Measurements from ENCODE around the gene NPC2. TPM values are rescaled to one million over a fixed set of nuclear protein-coding genes. Genes with fewer than 3 reads are reported as not detected.

The NPC2 gene
- total RNA-seq, 1 donor from 2014 or later, result 45.7 TPM

- intact Hi-C loops (cut with micrococcal nuclease), result no loop called here
Measured at GRCh38 chr14:74503291-74503937, 10.3 kb upstream of the NPC2 start.

- intact Hi-C loops (cut with micrococcal nuclease), result no loop called here
Measured at GRCh38 chr14:74502236-74503019, 9.3 kb upstream of the NPC2 start.

- intact Hi-C loops (cut with micrococcal nuclease), result no loop called here
Measured at GRCh38 chr14:74501691-74502090, 8.6 kb upstream of the NPC2 start.

GRCh38 chr14:74501135-74501614, 8.1 kb upstream of the NPC2 start:
- intact Hi-C loops (cut with micrococcal nuclease), result no loop called here

- intact Hi-C loops (cut with micrococcal nuclease), result no loop called here
Measured at GRCh38 chr14:74500417-74501134, 7.5 kb upstream of the NPC2 start.

- intact Hi-C loops (cut with micrococcal nuclease), result loop anchor here (10.0 kb wide), 1 partner anchor 851 kb away; the partner anchor contains the start of gene DNAL1
Measured at GRCh38 chr14:74495356-74495755, 2.3 kb upstream of the NPC2 start.

GRCh38 chr14:74493343-74494261, 497 bp upstream of the NPC2 start, which contains the start of gene ISCA2:
TSS of gene ISCA2 (plus strand) at chr14:74493765. CDS start at chr14:74493775, 10 bp downstream.
- intact Hi-C loops (cut with micrococcal nuclease), result loop anchor here (1.0 to 10.0 kb wide), 17 partner anchors 92 to 1659 kb away; partner anchors contain the start of genes ALDH6A1, AREL1, DCAF4 and DLST

- intact Hi-C loops (cut with micrococcal nuclease), result loop anchor here (1.0 to 10.0 kb wide), 9 partner anchors 117 to 1660 kb away; partner anchors contain the start of genes DCAF4, DLST, DNAL1 and GPATCH2L
Measured at GRCh38 chr14:74491956-74492775, 939 bp downstream of the NPC2 start.

- intact Hi-C loops (cut with micrococcal nuclease), result loop anchor here (5.0 to 10.0 kb wide), 6 partner anchors 352 to 1662 kb away; partner anchors contain the start of genes DLST, DNAL1, GPATCH2L and IFT43
Measured at GRCh38 chr14:74490486-74490885, 2.6 kb downstream of the NPC2 start.

GRCh38 chr14:74488786-74489397, 4.2 kb downstream of the NPC2 start:
- intact Hi-C loops (cut with micrococcal nuclease), result no loop called here

GRCh38 chr14:74486164-74486563, 6.9 kb downstream of the NPC2 start:
- intact Hi-C loops (cut with micrococcal nuclease), result no loop called here

GRCh38 chr14:74483321-74483720, 9.8 kb downstream of the NPC2 start:
- intact Hi-C loops (cut with micrococcal nuclease), result no loop called here

- intact Hi-C loops (cut with micrococcal nuclease), result no loop called here
Measured at GRCh38 chr14:74482571-74482970, 10.5 kb downstream of the NPC2 start.

- intact Hi-C loops (cut with micrococcal nuclease), result no loop called here
Measured at GRCh38 chr14:74480046-74480445, 13.1 kb downstream of the NPC2 start.

- intact Hi-C loops (cut with micrococcal nuclease), result no loop called here
Measured at GRCh38 chr14:74478996-74479635, 14.0 kb downstream of the NPC2 start.

- intact Hi-C loops (cut with micrococcal nuclease), result no loop called here
Measured at GRCh38 chr14:74476607-74477006, 16.5 kb downstream of the NPC2 start.

- intact Hi-C loops (cut with micrococcal nuclease), result no loop called here
Measured at GRCh38 chr14:74476107-74476506, 17.0 kb downstream of the NPC2 start.

- intact Hi-C loops (cut with micrococcal nuclease), result no loop called here
Measured at GRCh38 chr14:74475678-74476077, 17.4 kb downstream of the NPC2 start.

GRCh38 chr14:74474376-74474775, 18.7 kb downstream of the NPC2 start:
- intact Hi-C loops (cut with micrococcal nuclease), result no loop called here
